Stomach (tissue), 9 donors: ENCODE measurements around the gene PADI3. TPM values are rescaled to one million over a fixed set of nuclear protein-coding genes. Genes with fewer than 3 reads are reported as not detected.

Experiments used
- DNase-seq, 2 donors: peaks; one replicate each; pipeline versions ENCODE4 v3.0.0 to v3.0.0-alpha.2; 2013 to 2019
- H3K27ac ChIP-seq, 5 donors: fragments of 200-600 bp in 4 of 5; sonication (generic) in 4 of 5; one replicate each; pipeline ENCODE4 v1.5.1; 2013 to 2019; ENCODE audit warnings: mild to moderate bottlenecking in 1 of 5, moderate library complexity in 1 of 5
- H3K27me3 ChIP-seq, 3 donors: fragments of 200-600 bp; sonication (generic); one replicate each; pipeline ENCODE4 v1.5.1; 2017 to 2019; ENCODE audit warnings: mixed run types in 1 of 3
- H3K36me3 ChIP-seq, 4 donors: fragments of 200-600 bp; sonication (generic); 1 replicate in 3 of 4; 2 replicates in 1 of 4; pipeline ENCODE4 v1.5.1; 2016 to 2019
- H3K4me1 ChIP-seq, 4 donors: fragments of 200-600 bp; sonication (generic); one replicate each; pipeline ENCODE4 v1.5.1; 2016 to 2019
- H3K4me3 ChIP-seq, 4 donors: fragments of 200-600 bp; sonication (generic) in 3 of 4; one replicate each; pipeline ENCODE4 v1.5.1; 2016 to 2019; ENCODE audit warnings: mild to moderate bottlenecking in 1 of 4
- H3K9me3 ChIP-seq, 4 donors: fragments of 200-600 bp; sonication (generic); one replicate each; pipeline ENCODE4 v1.5.1; 2016 to 2019
- EP300 ChIP-seq: sonication (generic); formaldehyde crosslinking; IDR thresholded peaks from one replicate; pipeline ENCODE4 v1.6.1; 2017; ENCODE audit warnings: antibody characterized with exemption
- POLR2A ChIP-seq, 4 donors: fragments of 450-650 bp; IDR thresholded peaks; one replicate each; pipeline ENCODE4 v1.6.1; 2016; ENCODE audit warnings: antibody characterized with exemption in 4 of 4, control low read depth in 2 of 4, mild to moderate bottlenecking in 1 of 4, moderate library complexity in 1 of 4
- POLR2AphosphoS5 ChIP-seq, 3 donors: sonication (generic); formaldehyde crosslinking; IDR thresholded peaks; one replicate each; pipeline ENCODE4 v1.6.1; 2016; ENCODE audit warnings: antibody characterized with exemption in 3 of 3
- WGBS, 5 donors: extraction: QIAGEN DNeasy Blood & Tissue Kit in 3 of 5; methylation state at CpG; one replicate each; pipeline versions ENCODE4 v1.1.5 to v1.1.7; 2013 to 2018; 5-methylcytosine and 5-hydroxymethylcytosine counted together
- intact Hi-C: fragments of 100-400 bp; cut with DNase I; formaldehyde crosslinking; loops from one replicate; pipeline ENCODE4 v1.15.1; 2023; ENCODE audit warnings: low total_unique reads
- polyA plus RNA-seq, 3 donors: library from polyadenylated mRNA; stranded (reverse); fragments of 200-250 nt; gene quantifications; one replicate each; pipeline ENCODE4 v1.2.3, GENCODE V29; 2013
- total RNA-seq, 5 donors: library from RNA; depleted of rRNA; stranded (reverse); fragments of >200 nt; gene quantifications; one replicate each; pipeline versions ENCODE4 v1.1.0 to v1.2.3, GENCODE V29; 2014 to 2016
- TF ChIP-seq, protein P1 (sequence below), 7 experiments: fragments of 450-650 bp in 4 of 7; fragments of 200-600 bp in 3 of 7; sonication (generic) in 3 of 7; IDR thresholded peaks; one replicate each; pipeline ENCODE4 v1.5.1; 2016 to 2019; ENCODE audit warnings: antibody characterized with exemption in 7 of 7, control low read depth in 2 of 7, mild to moderate bottlenecking in 1 of 7
- donor health status: healthy with polysubstance abuse.
- donor health status: Bipolar disorder and iron deficiency.
- donor health status: healthy.

The PADI3 gene
- total and polyA plus RNA-seq, 8 donors = 5.4 TPM; not detected in 7

GRCh38 chr1:17243274-17243673 lies 5.6 kb upstream of the PADI3 start:
- 47 to 75% (median 62%) methylated on average over 1 of the region's 1 CpG for WGBS, 5 donors

GRCh38 chr1:17244821-17245740 lies 3.8 kb upstream of the PADI3 start:
- WGBS, 5 donors = 66 to 78% (median 70%) methylated on average over 11 to 14 of the region's 14 CpGs
- H3K9me3 ChIP-seq = no peaks in the 10 kb centered on the region
- peaks cover 0 to 46% (median 9%) of the 10 kb centered on the region in 3 donors for H3K27me3 ChIP-seq
- no peak overlapping the region for H3K4me3 ChIP-seq
- no peak for TF ChIP-seq POLR2AphosphoS5 (IDR thresholded peaks at IDR 0.05)
- TF ChIP-seq EP300 = no peak
- TF ChIP-seq POLR2A (IDR thresholded peaks at IDR 0.05) = no peak
- TF ChIP-seq, protein P1, sequence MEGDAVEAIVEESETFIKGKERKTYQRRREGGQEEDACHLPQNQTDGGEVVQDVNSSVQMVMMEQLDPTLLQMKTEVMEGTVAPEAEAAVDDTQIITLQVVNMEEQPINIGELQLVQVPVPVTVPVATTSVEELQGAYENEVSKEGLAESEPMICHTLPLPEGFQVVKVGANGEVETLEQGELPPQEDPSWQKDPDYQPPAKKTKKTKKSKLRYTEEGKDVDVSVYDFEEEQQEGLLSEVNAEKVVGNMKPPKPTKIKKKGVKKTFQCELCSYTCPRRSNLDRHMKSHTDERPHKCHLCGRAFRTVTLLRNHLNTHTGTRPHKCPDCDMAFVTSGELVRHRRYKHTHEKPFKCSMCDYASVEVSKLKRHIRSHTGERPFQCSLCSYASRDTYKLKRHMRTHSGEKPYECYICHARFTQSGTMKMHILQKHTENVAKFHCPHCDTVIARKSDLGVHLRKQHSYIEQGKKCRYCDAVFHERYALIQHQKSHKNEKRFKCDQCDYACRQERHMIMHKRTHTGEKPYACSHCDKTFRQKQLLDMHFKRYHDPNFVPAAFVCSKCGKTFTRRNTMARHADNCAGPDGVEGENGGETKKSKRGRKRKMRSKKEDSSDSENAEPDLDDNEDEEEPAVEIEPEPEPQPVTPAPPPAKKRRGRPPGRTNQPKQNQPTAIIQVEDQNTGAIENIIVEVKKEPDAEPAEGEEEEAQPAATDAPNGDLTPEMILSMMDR (IDR thresholded peaks at IDR 0.05) = no peak
- H3K36me3 ChIP-seq = no peaks in the 10 kb centered on the region
- no peak overlapping the region for H3K27ac ChIP-seq
- intact Hi-C loops = no loop called here
- no peaks in the 10 kb centered on the region for H3K4me1 ChIP-seq
- no peak for DNase-seq

More at GRCh38 chr1:17243274-17243673, 5.6 kb upstream of the PADI3 start:
- TF ChIP-seq POLR2AphosphoS5 (IDR thresholded peaks at IDR 0.05) (no peak), POLR2A (IDR thresholded peaks at IDR 0.05) (no peak), EP300 (no peak)
- TF ChIP-seq, protein P1 (IDR thresholded peaks at IDR 0.05) = no peak
- no peaks in the 10 kb centered on the region for H3K9me3 ChIP-seq
- intact Hi-C loops = no loop called here
- no peak overlapping the region for H3K27ac ChIP-seq
- no peaks in the 10 kb centered on the region for H3K4me1 ChIP-seq
- no peak overlapping the region for H3K4me3 ChIP-seq
- DNase-seq = no peak
- no peaks in the 10 kb centered on the region for H3K36me3 ChIP-seq
- H3K27me3 ChIP-seq = peaks cover 0 to 40% (median 4%) of the 10 kb centered on the region in 3 donors

- Histone ChIP-seq H3K9me3 (no peaks in the 10 kb centered on the region), H3K27me3 (peaks cover 0 to 46% (median 13%) of the 10 kb centered on the region in 3 donors), H3K27ac (no peak overlapping the region), H3K4me3 (no peak overlapping the region), H3K4me1 (no peaks in the 10 kb centered on the region), H3K36me3 (no peaks in the 10 kb centered on the region)
- no peak for DNase-seq
- WGBS, 5 donors = 49 to 69% (median 62%) methylated on average over 7 of the region's 7 CpGs
- TF ChIP-seq POLR2A (IDR thresholded peaks at IDR 0.05) = no peak
- intact Hi-C loops = no loop called here
Observed at GRCh38 chr1:17245816-17246325, 3.0 kb upstream of the PADI3 start.

DNA sequence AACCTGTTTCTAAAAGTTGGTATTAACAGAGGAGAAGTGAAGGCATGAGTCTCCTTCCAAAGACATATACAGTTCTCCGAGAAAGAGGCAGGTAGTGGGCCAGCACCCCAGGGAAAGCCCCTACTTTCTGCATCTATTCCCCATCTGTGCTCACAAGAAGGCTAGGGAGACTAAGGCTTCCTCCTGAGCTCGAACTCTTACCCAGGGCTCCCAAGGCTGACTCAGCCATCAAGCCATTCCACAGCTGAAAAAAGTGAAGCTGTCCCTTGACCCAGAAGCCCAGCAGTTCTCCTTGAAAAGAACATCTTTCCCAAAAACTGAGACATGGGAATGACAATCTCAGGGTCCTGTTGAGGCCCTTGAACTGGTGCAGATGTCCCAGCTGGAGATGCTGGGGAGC lies 1.9 kb upstream of the PADI3 start:
- no peaks in the 10 kb centered on the region for H3K4me1 ChIP-seq

More for the DNA sequence above, 1.9 kb upstream of the PADI3 start:
- Histone ChIP-seq H3K27me3 (peaks cover 0 to 43% (median 14%) of the 10 kb centered on the region in 3 donors), H3K4me3 (no peak overlapping the region), H3K27ac (no peak overlapping the region), H3K36me3 (no peaks in the 10 kb centered on the region), H3K9me3 (no peaks in the 10 kb centered on the region)
- WGBS, 5 donors = 72 to 88% (median 77%) methylated on average over 2 of the region's 2 CpGs
- no peak for TF ChIP-seq POLR2AphosphoS5 (IDR thresholded peaks at IDR 0.05)
- no peak for TF ChIP-seq POLR2A (IDR thresholded peaks at IDR 0.05)
- TF ChIP-seq, protein P1 (IDR thresholded peaks at IDR 0.05) = no peak
- TF ChIP-seq EP300 = no peak
- no peak for DNase-seq
- intact Hi-C loops = no loop called here
